Neural cell (in vitro differentiated cells): Measurements from ENCODE around the gene HSPA5. TPM values are rescaled to one million over a fixed set of nuclear protein-coding genes. Genes with fewer than 3 reads are reported as not detected.

ENCODE experiments used
- H2AFZ ChIP-seq: fragments of 200-600, 300-800 bp; sonication (generic), shearing (Covaris generic); 2 replicates; pipeline ENCODE4 v1.6.0; 2014; ENCODE audit warnings: low read depth, mild to moderate bottlenecking, antibody characterized with exemption, low read length, moderate library complexity
- H3F3A ChIP-seq: fragments of 200-600 bp; shearing (Covaris generic); 2 replicates; pipeline ENCODE4 v1.6.1; 2016; ENCODE audit warnings: mild to moderate bottlenecking, moderate library complexity, mixed read lengths, antibody characterized with exemption, low read length; ENCODE audit not compliant: insufficient read depth, poor library complexity, severe bottlenecking
- H3K27ac ChIP-seq: fragments of 200-600, 300-800 bp; sonication (generic), shearing (Covaris generic); 2 replicates; pipeline ENCODE4 v1.5.1; 2014; ENCODE audit warnings: mild to moderate bottlenecking, low read length, moderate library complexity
- H3K27me3 ChIP-seq: fragments of 300-800, 200-600 bp; sonication (generic), shearing (Covaris generic); 2 replicates; pipeline ENCODE4 v1.6.0; 2014; ENCODE audit warnings: mild to moderate bottlenecking, low read depth, low read length, moderate library complexity; ENCODE audit not compliant: insufficient read depth
- H3K36me3 ChIP-seq: fragments of 300-800, 200-600 bp; sonication (generic), shearing (Covaris generic); 2 replicates; pipeline ENCODE4 v1.5.1; 2014; ENCODE audit warnings: mild to moderate bottlenecking, antibody characterized with exemption, low read length, moderate library complexity; ENCODE audit not compliant: insufficient read depth
- H3K4me2 ChIP-seq: fragments of 300-800, 200-600 bp; sonication (generic), shearing (Covaris generic); 2 replicates; pipeline ENCODE4 v1.6.0; 2014; ENCODE audit warnings: mild to moderate bottlenecking, low read length
- H3K4me3 ChIP-seq: fragments of 300-800, 200-600 bp; sonication (generic), shearing (Covaris generic); 2 replicates; pipeline ENCODE4 v1.5.1; 2014; ENCODE audit warnings: mild to moderate bottlenecking, low read length, moderate library complexity
- H3K79me2 ChIP-seq: fragments of 200-600 bp; shearing (Covaris generic); replicated peaks from 2 replicates; pipeline ENCODE4 v1.6.0; 2014; ENCODE audit warnings: mild to moderate bottlenecking, low read length, moderate library complexity; ENCODE audit not compliant: insufficient read depth
- H3K9ac ChIP-seq: fragments of 300-800, 200-600 bp; sonication (generic), shearing (Covaris generic); 2 replicates; pipeline ENCODE4 v1.6.1; 2016; ENCODE audit warnings: mild to moderate bottlenecking, low read length, mixed read lengths
- H3K9me2 ChIP-seq: fragments of 200-600 bp; shearing (Covaris generic); 2 replicates; pipeline ENCODE4 v1.6.1; 2016; ENCODE audit warnings: mild to moderate bottlenecking, low read length, mixed read lengths; ENCODE audit not compliant: insufficient read depth
- H3K9me3 ChIP-seq: fragments of 200-600, 300-800 bp; sonication (generic), shearing (Covaris generic); 2 replicates; pipeline ENCODE4 v1.6.1; 2016; ENCODE audit warnings: mild to moderate bottlenecking, mixed run types, low read length, moderate library complexity, mixed read lengths
- H4K20me1 ChIP-seq: fragments of 200-600 bp; shearing (Covaris generic); 2 replicates; pipeline ENCODE4 v1.6.1; 2016; ENCODE audit warnings: mild to moderate bottlenecking, mixed run types; ENCODE audit not compliant: insufficient read depth
- EP300 ChIP-seq: fragments of 450-650 bp; conservative IDR thresholded peaks from 2 replicates; pipeline ENCODE4 v1.6.1; 2014; ENCODE audit warnings: antibody characterized with exemption, mild to moderate bottlenecking, moderate library complexity; ENCODE audit not compliant: poor library complexity, severe bottlenecking
- EZH2 ChIP-seq: fragments of 200-600, 300-800 bp; shearing (Covaris generic), sonication (generic); IDR thresholded peaks from 2 replicates; pipeline ENCODE4 v1.6.1; 2014; ENCODE audit warnings: antibody characterized with exemption, low read length, borderline replicate concordance, mild to moderate bottlenecking; ENCODE audit not compliant: insufficient read depth, poor library complexity, severe bottlenecking
- MXI1 ChIP-seq: fragments of 450-650 bp; conservative IDR thresholded peaks from 2 replicates; pipeline ENCODE4 v1.6.1; 2014; ENCODE audit warnings: antibody characterized with exemption, mild to moderate bottlenecking; ENCODE audit not compliant: poor library complexity, severe bottlenecking
- POLR2AphosphoS5 ChIP-seq: IDR thresholded peaks from 2 replicates; pipeline ENCODE4 v1.6.1; 2012
- RAD21 ChIP-seq: fragments of 450-650 bp; conservative IDR thresholded peaks from 2 replicates; pipeline ENCODE4 v1.6.1; 2014; ENCODE audit warnings: antibody characterized with exemption, mild to moderate bottlenecking, moderate library complexity
- SMC3 ChIP-seq: fragments of 450-650 bp; conservative IDR thresholded peaks from 2 replicates; pipeline ENCODE4 v1.6.1; 2014; ENCODE audit warnings: antibody characterized with exemption, mild to moderate bottlenecking, moderate library complexity; ENCODE audit not compliant: poor library complexity
- TAF1 ChIP-seq: IDR thresholded peaks from 2 replicates; pipeline ENCODE4 v1.6.1; 2012; ENCODE audit warnings: low read depth
- polyA plus RNA-seq: library from polyadenylated mRNA; depleted of rRNA; stranded (reverse); fragments of >200 nt; gene quantifications from 2 replicates; pipeline ENCODE4 v1.2.3, GENCODE V29; 2014
- TF ChIP-seq, protein P1 (sequence below): fragments of 450-650 bp; IDR thresholded peaks from 2 replicates; pipeline ENCODE4 v1.5.1; 2014; ENCODE audit warnings: antibody characterized with exemption, mild to moderate bottlenecking, moderate library complexity; ENCODE audit not compliant: poor library complexity, severe bottlenecking
- TF ChIP-seq, protein P2 (sequence below): IDR thresholded peaks from 2 replicates; pipeline ENCODE4 v1.6.1; 2012; ENCODE audit warnings: borderline replicate concordance

HSPA5 gene
- polyA plus RNA-seq, 1 donor from 2014 or later, result 17.6 TPM

DNA sequence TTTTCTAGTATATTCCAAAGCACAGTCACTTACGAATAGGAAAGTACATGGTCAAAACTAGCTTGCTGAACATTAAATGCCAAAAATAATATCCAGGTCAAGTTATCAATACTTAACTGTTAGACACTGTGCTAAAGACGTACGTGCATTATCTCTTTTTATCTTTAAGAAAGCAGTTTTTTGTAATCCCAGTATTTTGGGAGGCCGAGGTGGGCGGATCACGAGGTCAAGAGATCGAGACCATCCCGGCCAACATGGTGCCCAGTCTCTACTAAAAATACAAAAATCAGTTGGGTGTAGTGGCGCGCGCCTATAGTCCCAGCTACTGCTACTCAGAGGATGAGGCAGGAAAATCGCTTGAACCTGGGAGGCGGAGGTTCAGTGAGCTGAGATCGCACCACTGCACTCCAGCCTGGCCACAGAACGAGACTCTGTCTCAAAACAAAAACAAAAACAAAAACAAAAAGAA, 2.7 kb upstream of the HSPA5 start:
- Histone ChIP-seq H3F3A (no peaks in the 10 kb centered on the region), H3K79me2 (peaks cover 22% of the 10 kb centered on the region), H3K36me3 (peaks cover 4% of the 10 kb centered on the region), H3K4me3 (no peak overlapping the region), H3K9ac (no peak overlapping the region), H3K27ac (no peak overlapping the region), H3K9me2 (no peaks in the 10 kb centered on the region), H2AFZ (no peak overlapping the region), H4K20me1 (no peaks in the 10 kb centered on the region), H3K9me3 (no peaks in the 10 kb centered on the region), H3K4me2 (no peak overlapping the region), H3K27me3 (no peaks in the 10 kb centered on the region)
- no peak for TF ChIP-seq SMC3
- no peak for TF ChIP-seq MXI1
- no peak for TF ChIP-seq EP300
- TF ChIP-seq, protein P1, sequence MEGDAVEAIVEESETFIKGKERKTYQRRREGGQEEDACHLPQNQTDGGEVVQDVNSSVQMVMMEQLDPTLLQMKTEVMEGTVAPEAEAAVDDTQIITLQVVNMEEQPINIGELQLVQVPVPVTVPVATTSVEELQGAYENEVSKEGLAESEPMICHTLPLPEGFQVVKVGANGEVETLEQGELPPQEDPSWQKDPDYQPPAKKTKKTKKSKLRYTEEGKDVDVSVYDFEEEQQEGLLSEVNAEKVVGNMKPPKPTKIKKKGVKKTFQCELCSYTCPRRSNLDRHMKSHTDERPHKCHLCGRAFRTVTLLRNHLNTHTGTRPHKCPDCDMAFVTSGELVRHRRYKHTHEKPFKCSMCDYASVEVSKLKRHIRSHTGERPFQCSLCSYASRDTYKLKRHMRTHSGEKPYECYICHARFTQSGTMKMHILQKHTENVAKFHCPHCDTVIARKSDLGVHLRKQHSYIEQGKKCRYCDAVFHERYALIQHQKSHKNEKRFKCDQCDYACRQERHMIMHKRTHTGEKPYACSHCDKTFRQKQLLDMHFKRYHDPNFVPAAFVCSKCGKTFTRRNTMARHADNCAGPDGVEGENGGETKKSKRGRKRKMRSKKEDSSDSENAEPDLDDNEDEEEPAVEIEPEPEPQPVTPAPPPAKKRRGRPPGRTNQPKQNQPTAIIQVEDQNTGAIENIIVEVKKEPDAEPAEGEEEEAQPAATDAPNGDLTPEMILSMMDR, result no peak
- TF ChIP-seq EZH2, result no peak
- TF ChIP-seq, protein P2, sequence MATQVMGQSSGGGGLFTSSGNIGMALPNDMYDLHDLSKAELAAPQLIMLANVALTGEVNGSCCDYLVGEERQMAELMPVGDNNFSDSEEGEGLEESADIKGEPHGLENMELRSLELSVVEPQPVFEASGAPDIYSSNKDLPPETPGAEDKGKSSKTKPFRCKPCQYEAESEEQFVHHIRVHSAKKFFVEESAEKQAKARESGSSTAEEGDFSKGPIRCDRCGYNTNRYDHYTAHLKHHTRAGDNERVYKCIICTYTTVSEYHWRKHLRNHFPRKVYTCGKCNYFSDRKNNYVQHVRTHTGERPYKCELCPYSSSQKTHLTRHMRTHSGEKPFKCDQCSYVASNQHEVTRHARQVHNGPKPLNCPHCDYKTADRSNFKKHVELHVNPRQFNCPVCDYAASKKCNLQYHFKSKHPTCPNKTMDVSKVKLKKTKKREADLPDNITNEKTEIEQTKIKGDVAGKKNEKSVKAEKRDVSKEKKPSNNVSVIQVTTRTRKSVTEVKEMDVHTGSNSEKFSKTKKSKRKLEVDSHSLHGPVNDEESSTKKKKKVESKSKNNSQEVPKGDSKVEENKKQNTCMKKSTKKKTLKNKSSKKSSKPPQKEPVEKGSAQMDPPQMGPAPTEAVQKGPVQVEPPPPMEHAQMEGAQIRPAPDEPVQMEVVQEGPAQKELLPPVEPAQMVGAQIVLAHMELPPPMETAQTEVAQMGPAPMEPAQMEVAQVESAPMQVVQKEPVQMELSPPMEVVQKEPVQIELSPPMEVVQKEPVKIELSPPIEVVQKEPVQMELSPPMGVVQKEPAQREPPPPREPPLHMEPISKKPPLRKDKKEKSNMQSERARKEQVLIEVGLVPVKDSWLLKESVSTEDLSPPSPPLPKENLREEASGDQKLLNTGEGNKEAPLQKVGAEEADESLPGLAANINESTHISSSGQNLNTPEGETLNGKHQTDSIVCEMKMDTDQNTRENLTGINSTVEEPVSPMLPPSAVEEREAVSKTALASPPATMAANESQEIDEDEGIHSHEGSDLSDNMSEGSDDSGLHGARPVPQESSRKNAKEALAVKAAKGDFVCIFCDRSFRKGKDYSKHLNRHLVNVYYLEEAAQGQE, result no peak
- TF ChIP-seq TAF1, result no peak
- TF ChIP-seq RAD21, result no peak
- TF ChIP-seq POLR2AphosphoS5, result no peak

DNA sequence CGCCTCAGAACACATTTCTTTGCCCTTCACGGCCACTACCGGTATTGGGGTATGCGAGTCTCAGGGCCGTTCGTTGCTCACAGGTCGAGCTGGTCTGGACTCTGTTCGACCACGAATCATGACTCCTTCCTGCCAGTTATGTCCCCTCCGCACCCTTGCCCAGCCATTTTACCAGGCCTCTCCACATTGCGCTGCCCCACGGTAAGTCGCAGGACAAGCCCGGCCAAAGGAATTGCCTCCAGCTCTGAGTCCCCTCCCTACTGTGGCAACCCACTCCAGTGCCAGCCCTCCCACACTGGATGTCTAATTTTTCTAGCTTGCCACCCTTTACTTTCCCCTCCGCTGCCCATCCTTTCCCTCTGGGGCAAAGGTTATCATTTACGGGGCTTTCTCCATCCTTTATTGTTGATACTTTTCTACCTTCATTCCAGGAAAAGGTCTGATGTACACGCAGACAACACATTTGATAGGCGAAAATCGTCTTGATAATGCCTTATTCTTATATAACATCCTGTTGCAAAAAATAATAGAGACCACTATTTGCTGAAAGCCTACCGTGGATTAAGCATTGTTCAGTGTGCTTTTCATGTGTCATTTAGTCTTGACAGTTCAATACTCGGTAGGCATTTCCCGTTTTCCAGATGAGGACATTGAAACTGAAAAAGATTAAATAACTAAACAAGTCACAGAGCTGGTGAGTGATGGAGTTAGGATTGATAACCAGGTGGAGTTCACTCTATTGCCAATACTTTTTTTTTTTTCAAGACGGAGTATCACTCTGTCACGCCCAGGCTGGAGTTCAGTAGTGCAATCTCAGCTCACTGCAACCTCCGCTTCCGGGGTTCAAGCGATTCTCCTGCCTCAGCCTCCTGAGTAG, 958 bp upstream of the HSPA5 start:
- Histone ChIP-seq H3K9me2 (no peaks in the 10 kb centered on the region), H3K9ac (peak overlapping the region; percentile 92), H3K9me3 (no peaks in the 10 kb centered on the region), H3F3A (no peaks in the 10 kb centered on the region), H3K4me2 (peak overlapping the region; percentile 78), H2AFZ (peak overlapping the region; percentile 86), H3K36me3 (peaks cover 12% of the 10 kb centered on the region), H3K4me3 (peak overlapping the region; percentile 90), H3K79me2 (peaks cover 37% of the 10 kb centered on the region), H3K27me3 (no peaks in the 10 kb centered on the region), H4K20me1 (no peaks in the 10 kb centered on the region), H3K27ac (peak overlapping the region; percentile 88)
- TF ChIP-seq RAD21 (no peak), EZH2 (no peak), TAF1 (peak; percentile 28), POLR2AphosphoS5 (no peak), EP300 (no peak), SMC3 (no peak), MXI1 (no peak)
- TF ChIP-seq, protein P1, result no peak
- TF ChIP-seq, protein P2, result peak; percentile 28
